Osteoblast (primary cell): ENCODE measurements around the gene FGFR3. TPM values are rescaled to one million over a fixed set of nuclear protein-coding genes. Genes with fewer than 3 reads are reported as not detected.

Experiments used
- DNase-seq: peaks from one replicate; pipeline ENCODE4 v3.0.0; 2011; ENCODE audit warnings: low spot score, mixed read lengths; ENCODE audit not compliant: insufficient read length; ENCODE audit errors: missing footprints
- H2AFZ ChIP-seq: 2 replicates; pipeline ENCODE4 v1.6.0; 2011; ENCODE audit warnings: mild to moderate bottlenecking, low read length
- H3K27ac ChIP-seq: 2 replicates; pipeline ENCODE4 v1.5.1; 2011; ENCODE audit warnings: mild to moderate bottlenecking, low read depth, low read length, moderate library complexity
- H3K27me3 ChIP-seq: 2 replicates; pipeline ENCODE4 v1.6.0; 2012; ENCODE audit warnings: mild to moderate bottlenecking, control low read depth, inconsistent platforms, low read length, moderate library complexity; ENCODE audit not compliant: insufficient read depth
- H3K36me3 ChIP-seq: 2 replicates; pipeline ENCODE4 v1.5.1; 2011; ENCODE audit warnings: mild to moderate bottlenecking, low read length, control low read depth, moderate library complexity; ENCODE audit not compliant: insufficient read depth
- H3K4me1 ChIP-seq: 2 replicates; pipeline ENCODE4 v1.5.1; 2011; ENCODE audit warnings: mild to moderate bottlenecking, low read length, control low read depth, moderate library complexity; ENCODE audit not compliant: insufficient read depth
- H3K4me2 ChIP-seq: 2 replicates; pipeline ENCODE4 v1.6.0; 2011; ENCODE audit warnings: mild to moderate bottlenecking, low read length; ENCODE audit not compliant: insufficient read depth
- H3K4me3 ChIP-seq: fragments of 200-600 bp; sonication (generic); 3 replicates; pipeline ENCODE4 v1.5.1; 2012; ENCODE audit warnings: mild to moderate bottlenecking, low read length, inconsistent platforms; ENCODE audit not compliant: insufficient read depth
- H3K79me2 ChIP-seq: 2 replicates; pipeline ENCODE4 v1.6.0; 2012; ENCODE audit warnings: mild to moderate bottlenecking, low read length, control low read depth, inconsistent platforms; ENCODE audit not compliant: insufficient read depth
- H3K9me3 ChIP-seq: 2 replicates; pipeline ENCODE4 v1.5.1; 2011; ENCODE audit warnings: low read depth, low read length, control low read depth
- H4K20me1 ChIP-seq: 2 replicates; pipeline ENCODE4 v1.6.0; 2012; ENCODE audit warnings: mild to moderate bottlenecking, low read length, control low read depth; ENCODE audit not compliant: insufficient read depth
- total RNA-seq: library from RNA; depleted of rRNA; stranded (reverse); fragments of >200 nt; gene quantifications from 2 replicates; pipeline ENCODE4 v1.2.3, GENCODE V29; 2012
- TF ChIP-seq, protein P1 (sequence below): IDR thresholded peaks from 2 replicates; pipeline ENCODE4 v1.5.1; 2011; ENCODE audit warnings: mild to moderate bottlenecking, low read depth, low read length, moderate library complexity; ENCODE audit errors: extremely low read depth

The FGFR3 gene
- total RNA-seq, 1 donor: 0.36 TPM

DNA sequence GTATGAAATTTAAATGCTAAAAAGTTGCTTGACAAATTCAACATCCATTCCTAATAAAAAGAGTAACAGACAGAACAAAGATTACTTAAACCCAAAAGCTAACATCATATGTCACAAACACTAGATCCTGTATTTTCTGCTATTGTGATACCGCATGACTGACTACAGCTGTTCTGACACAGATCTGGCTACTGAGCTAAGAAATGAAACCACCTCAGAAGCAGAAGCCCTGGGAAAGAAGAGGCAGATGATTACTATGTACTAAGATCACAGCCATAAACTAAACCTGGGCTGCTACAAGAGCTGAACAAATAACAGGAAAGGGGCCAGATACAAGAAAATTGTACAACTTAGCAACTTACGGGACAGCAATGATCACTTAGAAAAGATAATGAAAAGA, 53.5 kb downstream of the FGFR3 start:
- Histone ChIP-seq H4K20me1 (peaks cover 38% of the 10 kb centered on the region), H3K36me3 (peaks cover 32% of the 10 kb centered on the region), H3K27me3 (no peaks in the 10 kb centered on the region), H3K9me3 (no peaks in the 10 kb centered on the region), H3K4me2 (no peak overlapping the region), H3K4me1 (peaks cover 20% of the 10 kb centered on the region), H2AFZ (no peak overlapping the region), H3K4me3 (no peak overlapping the region), H3K27ac (no peak overlapping the region), H3K79me2 (peaks cover 62% of the 10 kb centered on the region)
- TF ChIP-seq, protein P1, sequence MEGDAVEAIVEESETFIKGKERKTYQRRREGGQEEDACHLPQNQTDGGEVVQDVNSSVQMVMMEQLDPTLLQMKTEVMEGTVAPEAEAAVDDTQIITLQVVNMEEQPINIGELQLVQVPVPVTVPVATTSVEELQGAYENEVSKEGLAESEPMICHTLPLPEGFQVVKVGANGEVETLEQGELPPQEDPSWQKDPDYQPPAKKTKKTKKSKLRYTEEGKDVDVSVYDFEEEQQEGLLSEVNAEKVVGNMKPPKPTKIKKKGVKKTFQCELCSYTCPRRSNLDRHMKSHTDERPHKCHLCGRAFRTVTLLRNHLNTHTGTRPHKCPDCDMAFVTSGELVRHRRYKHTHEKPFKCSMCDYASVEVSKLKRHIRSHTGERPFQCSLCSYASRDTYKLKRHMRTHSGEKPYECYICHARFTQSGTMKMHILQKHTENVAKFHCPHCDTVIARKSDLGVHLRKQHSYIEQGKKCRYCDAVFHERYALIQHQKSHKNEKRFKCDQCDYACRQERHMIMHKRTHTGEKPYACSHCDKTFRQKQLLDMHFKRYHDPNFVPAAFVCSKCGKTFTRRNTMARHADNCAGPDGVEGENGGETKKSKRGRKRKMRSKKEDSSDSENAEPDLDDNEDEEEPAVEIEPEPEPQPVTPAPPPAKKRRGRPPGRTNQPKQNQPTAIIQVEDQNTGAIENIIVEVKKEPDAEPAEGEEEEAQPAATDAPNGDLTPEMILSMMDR: no peak
- no peak for DNase-seq

DNA sequence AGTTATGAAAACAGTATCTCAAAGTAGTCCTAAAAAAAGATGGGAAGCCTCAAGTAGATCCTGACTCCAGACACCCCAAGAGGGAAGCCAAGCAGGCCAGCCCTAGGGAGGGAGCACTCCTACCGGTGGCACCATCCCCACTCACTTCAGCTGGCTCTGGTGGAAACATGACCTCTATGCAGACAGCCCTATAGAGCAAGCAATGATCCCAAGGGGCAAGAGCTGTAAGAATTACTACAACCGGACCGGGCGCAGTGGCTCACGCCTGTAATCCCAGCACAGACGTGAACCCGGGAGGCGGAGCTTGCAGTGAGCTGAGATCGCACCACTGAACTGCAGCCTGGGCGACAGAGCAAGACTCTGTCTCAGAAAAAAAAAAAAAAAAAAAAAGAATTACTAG, 57.2 kb downstream of the FGFR3 start:
- peaks cover 29% of the 10 kb centered on the region for H4K20me1 ChIP-seq
- H3K79me2 ChIP-seq: peaks cover 74% of the 10 kb centered on the region
- no peak overlapping the region for H3K4me2 ChIP-seq

DNA sequence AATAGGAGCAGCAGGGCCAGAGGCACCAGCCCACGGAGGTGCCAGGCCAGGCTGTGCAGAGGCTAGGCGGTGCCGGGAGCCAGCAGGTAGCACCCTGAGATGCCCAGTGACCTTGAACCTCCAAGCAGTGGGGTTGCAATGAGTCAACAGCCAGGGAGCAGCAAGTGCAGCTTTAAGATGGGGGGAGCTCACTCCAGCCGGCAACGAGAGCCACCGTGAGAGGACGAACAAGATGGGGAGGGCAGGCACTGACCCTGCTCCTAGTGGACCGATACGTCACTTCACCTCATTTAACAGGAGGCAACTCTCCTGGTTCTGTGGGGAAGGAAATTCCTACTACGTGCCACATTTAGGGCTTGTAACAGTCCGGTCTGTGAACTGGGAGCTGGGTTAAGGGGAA, 58.1 kb downstream of the FGFR3 start:
- TF ChIP-seq, protein P1: no peak
- H3K27ac ChIP-seq: no peak overlapping the region
- no peaks in the 10 kb centered on the region for H3K9me3 ChIP-seq
- peaks cover 29% of the 10 kb centered on the region for H4K20me1 ChIP-seq
- no peaks in the 10 kb centered on the region for H3K27me3 ChIP-seq
- peaks cover 16% of the 10 kb centered on the region for H3K36me3 ChIP-seq
- no peak overlapping the region for H2AFZ ChIP-seq
- peaks cover 12% of the 10 kb centered on the region for H3K4me1 ChIP-seq
- H3K4me3 ChIP-seq: no peak overlapping the region
- DNase-seq: peak; percentile 81
- H3K79me2 ChIP-seq: peaks cover 81% of the 10 kb centered on the region
- H3K4me2 ChIP-seq: no peak overlapping the region

More for the DNA sequence above, 57.2 kb downstream of the FGFR3 start:
- no peak overlapping the region for H3K27ac ChIP-seq
- no peak overlapping the region for H2AFZ ChIP-seq
- H3K4me3 ChIP-seq: no peak overlapping the region
- TF ChIP-seq, protein P1: no peak
- H3K9me3 ChIP-seq: no peaks in the 10 kb centered on the region
- peak; percentile 73 for DNase-seq
- peaks cover 11% of the 10 kb centered on the region for H3K4me1 ChIP-seq
- peaks cover 17% of the 10 kb centered on the region for H3K36me3 ChIP-seq
- no peaks in the 10 kb centered on the region for H3K27me3 ChIP-seq

DNA sequence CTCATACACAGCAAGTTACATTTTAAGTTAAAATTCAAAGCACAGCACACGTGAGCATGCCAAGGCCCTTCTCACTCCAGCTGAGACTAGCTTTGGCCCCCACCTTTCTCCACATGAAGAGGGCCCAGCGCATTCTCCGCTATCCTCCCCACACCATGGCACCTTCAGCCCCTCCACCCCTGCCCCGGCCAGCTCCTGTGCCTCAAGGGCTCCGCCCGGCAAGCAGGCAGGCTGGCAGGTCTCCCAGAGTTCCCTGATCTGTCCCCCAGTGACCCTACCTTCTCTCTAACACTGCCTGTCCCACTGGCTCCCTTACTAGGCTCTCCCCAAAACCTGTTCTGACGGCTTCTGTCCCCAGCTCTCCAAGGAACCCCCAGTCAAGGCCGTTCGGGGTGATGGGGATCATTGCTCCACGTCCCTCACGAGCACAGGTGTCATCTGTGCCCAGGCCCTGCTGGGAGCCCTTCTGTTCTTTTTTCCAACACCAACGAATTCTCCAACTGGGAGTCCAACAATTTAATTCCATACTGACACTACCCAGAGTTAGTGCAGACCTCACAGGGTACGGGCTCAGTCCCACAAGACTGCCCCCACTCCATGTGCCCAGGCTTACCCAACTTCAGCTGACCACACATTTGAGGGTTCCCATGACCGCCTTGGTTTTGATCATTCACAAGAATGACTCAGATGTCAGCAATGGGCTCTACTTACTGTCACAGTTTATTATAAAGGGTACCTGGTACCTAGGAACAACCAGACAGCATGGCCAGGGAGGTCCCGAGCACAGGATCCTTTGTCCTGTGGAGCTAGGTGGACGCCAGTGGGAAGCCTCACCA, 58.7 kb downstream of the FGFR3 start:
- Histone ChIP-seq H4K20me1 (peaks cover 29% of the 10 kb centered on the region), H3K4me2 (no peak overlapping the region), H3K27ac (peak overlapping the region; percentile 6), H3K9me3 (no peaks in the 10 kb centered on the region), H2AFZ (no peak overlapping the region), H3K27me3 (no peaks in the 10 kb centered on the region), H3K36me3 (peaks cover 11% of the 10 kb centered on the region), H3K4me1 (peaks cover 13% of the 10 kb centered on the region), H3K4me3 (no peak overlapping the region), H3K79me2 (peaks cover 83% of the 10 kb centered on the region)
- TF ChIP-seq, protein P1: no peak
- peak; percentile 82 for DNase-seq
